ENCODE data around the gene MMP20. TPM values are rescaled to one million over a fixed set of nuclear protein-coding genes. Genes with fewer than 3 reads are reported as not detected.

MMP20 gene
- total RNA-seq, 1 experiment from 2014 or later: not detected

GRCh38 chr11:102608699-102609098 is 16.4 kb downstream of the MMP20 start:
- Histone ChIP-seq H2AFZ (ENCODE audit: low read length) (no peak overlapping the region), H3K23ac (ENCODE audit: insufficient read length, low read depth, low read length) (no peak overlapping the region), H3K56ac (ENCODE audit: insufficient read length, low read depth, low read length) (no peak overlapping the region), H4K20me1 (ENCODE audit: control insufficient read depth, insufficient read depth, insufficient read length) (no peaks in the 10 kb centered on the region), H2BK12ac (ENCODE audit: insufficient read length, low read depth, low read length) (no peak overlapping the region), H4K91ac (ENCODE audit: insufficient read length, low read depth, low read length) (no peak overlapping the region), H2BK20ac (ENCODE audit: low read depth, low read length, poor library complexity, severe bottlenecking) (no peak overlapping the region), H3T11ph (ENCODE audit: low read length) (no peak overlapping the region), H2AK5ac (ENCODE audit: insufficient read length, low read length) (no peak overlapping the region), H3K79me1 (ENCODE audit: insufficient read depth, low read depth, low read length, poor library complexity, severe bottlenecking) (no peaks in the 10 kb centered on the region), H3K4me1 (ENCODE audit: insufficient read depth, low read length) (peaks cover 2% of the 10 kb centered on the region; the same call in 1 of the 2 replicates), H2BK15ac (ENCODE audit: low read depth, low read length) (no peak overlapping the region), H4K5ac (ENCODE audit: insufficient read length, low read depth, low read length) (no peak overlapping the region), H3K9ac (ENCODE audit: extremely low read depth, insufficient read length, low read length) (no peak overlapping the region), H2BK5ac (ENCODE audit: insufficient read length, low read length) (no peak overlapping the region), H3K4ac (ENCODE audit: low read depth, low read length) (no peak overlapping the region), H3K14ac (ENCODE audit: insufficient read depth, low read length) (no peak overlapping the region), H3K79me2 (ENCODE audit: insufficient read depth, low read length) (no peaks in the 10 kb centered on the region), H3K18ac (ENCODE audit: insufficient read length, low read depth, low read length) (no peak overlapping the region), H3K27me3 (ENCODE audit: insufficient read depth, low read length) (no peaks in the 10 kb centered on the region), H4K8ac (replicated peaks; ENCODE audit: insufficient read length, low read depth, low read length) (no peak overlapping the region), H3K9me3 (ENCODE audit: control insufficient read depth, low read depth, low read length) (no peaks in the 10 kb centered on the region), H2BK120ac (ENCODE audit: low read depth, low read length, poor library complexity, severe bottlenecking) (no peak overlapping the region), H3K4me2 (ENCODE audit: insufficient read depth, insufficient read length, low read length) (no peak overlapping the region), H3K23me2 (ENCODE audit: insufficient read length, low read depth, low read length, poor library complexity, severe bottlenecking) (no peaks in the 10 kb centered on the region), H3K27ac (ENCODE audit: insufficient read length, low read depth, low read length) (no peak overlapping the region)
- no peak overlapping the region for H3K27ac Mint-ChIP-seq
- no peaks in the 10 kb centered on the region for H3K27me3 Mint-ChIP-seq (ENCODE audit: low read depth)
- no CpG with 5 or more reads among the region's 3 CpGs for WGBS (ENCODE audit: extremely low coverage, insufficient read length, low lambda C conversion rate)
- H3K4me3 Mint-ChIP-seq: no peak overlapping the region
- H3K9me3 Mint-ChIP-seq: no peaks in the 10 kb centered on the region; a peak in 1 of 5 replicates
- TF ChIP-seq CTCF (conservative IDR thresholded peaks at IDR 0.05): no peak
- no peak for DNase-seq
- peaks cover 22 to 24% of the 10 kb centered on the region in 2 experiments for H3K4me1 Mint-ChIP-seq
- no peaks in the 10 kb centered on the region for H3K36me3 Mint-ChIP-seq (ENCODE audit: insufficient read depth in 1 of 3, low read depth in 3 of 3)

Data from H9 (cell line).